ENCODE data around the gene PHF1.

- TF ChIP-seq POLR2AphosphoS5 (IDR thresholded peaks at IDR 0.05; ENCODE audit: borderline replicate concordance, low read depth, low read length) (no peak), EZH2 (IDR thresholded peaks at IDR 0.05) (no peak)
These were observed 48.4 kb downstream of the PHF1 start for GRCh38 chr6:33459226-33459625.
